Liver (tissue), 9 donors: ENCODE measurements around the gene ZNF697. TPM values are rescaled to one million over a fixed set of nuclear protein-coding genes. Genes with fewer than 3 reads are reported as not detected.
"Not testable (repeated sequence)": the region's sequence is repeated elsewhere in the genome, so short reads cannot be mapped to it uniquely, and the experiment has no call there.

Experiments used
- DNase-seq: peaks from one replicate; pipeline ENCODE4 v3.0.0-alpha.2; 2017; ENCODE audit warnings: low spot score
- H3K27ac ChIP-seq, 2 donors: one replicate each; pipeline ENCODE4 v1.7.0; 2013; ENCODE audit warnings: inconsistent platforms in 2 of 2, low read length in 2 of 2, control low read depth in 1 of 2, low read depth in 1 of 2, mild to moderate bottlenecking in 1 of 2
- H3K27me3 ChIP-seq, 4 donors: one replicate each; pipeline versions ENCODE4 v1.6.1 to v1.7.0; 2013; ENCODE audit warnings: low read length in 3 of 4, inconsistent platforms in 1 of 4, mild to moderate bottlenecking in 1 of 4, moderate library complexity in 1 of 4; ENCODE audit not compliant: control insufficient read depth in 4 of 4, insufficient read depth in 4 of 4
- H3K36me3 ChIP-seq, 4 donors: one replicate each; pipeline versions ENCODE4 v1.6.1 to v1.7.0; 2013; ENCODE audit warnings: low read length in 3 of 4, mild to moderate bottlenecking in 3 of 4, low read depth in 1 of 4, moderate library complexity in 1 of 4; ENCODE audit not compliant: control insufficient read depth in 4 of 4, insufficient read depth in 3 of 4
- H3K4me1 ChIP-seq, 4 donors: one replicate each; pipeline versions ENCODE4 v1.6.1 to v1.7.0; 2013; ENCODE audit warnings: low read length in 3 of 4, mild to moderate bottlenecking in 3 of 4, moderate library complexity in 1 of 4; ENCODE audit not compliant: control insufficient read depth in 4 of 4, insufficient read depth in 4 of 4
- H3K4me3 ChIP-seq, 3 donors: one replicate each; pipeline versions ENCODE4 v1.6.1 to v1.7.0; 2013; ENCODE audit warnings: low read length in 3 of 3, control low read depth in 1 of 3, low read depth in 1 of 3, mild to moderate bottlenecking in 1 of 3
- H3K9ac ChIP-seq, 2 donors: one replicate each; pipeline ENCODE4 v1.7.0; 2013; ENCODE audit warnings: low read length in 2 of 2, mild to moderate bottlenecking in 2 of 2, moderate library complexity in 2 of 2, control low read depth in 1 of 2, low read depth in 1 of 2
- H3K9me3 ChIP-seq, 4 donors: one replicate each; pipeline versions ENCODE4 v1.6.1 to v1.7.0; 2013; ENCODE audit warnings: low read length in 3 of 4; ENCODE audit not compliant: control insufficient read depth in 4 of 4
- ATF3 ChIP-seq: IDR thresholded peaks from 2 replicates; pipeline ENCODE4 v1.6.1; 2016; ENCODE audit warnings: antibody characterized with exemption
- EGR1 ChIP-seq, 2 donors: IDR thresholded peaks; 2 replicates each; pipeline ENCODE4 v1.6.1; 2016 to 2018; ENCODE audit warnings: antibody characterized with exemption in 2 of 2, low read depth in 2 of 2
- FOXA1 ChIP-seq: IDR thresholded peaks from 2 replicates; pipeline ENCODE4 v1.6.1; 2016; ENCODE audit warnings: antibody characterized with exemption
- FOXA2 ChIP-seq: IDR thresholded peaks from 2 replicates; pipeline ENCODE4 v1.6.1; 2016; ENCODE audit warnings: antibody characterized with exemption
- GABPA ChIP-seq, 2 donors: IDR thresholded peaks in 1 of 2; conservative IDR thresholded peaks in 1 of 2; 2 replicates each; pipeline ENCODE4 v1.6.1; 2016; ENCODE audit warnings: antibody characterized with exemption in 2 of 2, mild to moderate bottlenecking in 1 of 2, moderate library complexity in 1 of 2
- HNF4A ChIP-seq, 2 donors: conservative IDR thresholded peaks; 2 replicates each; pipeline ENCODE4 v1.6.1; 2016; ENCODE audit warnings: antibody characterized with exemption in 2 of 2, mild to moderate bottlenecking in 2 of 2
- HNF4G ChIP-seq: IDR thresholded peaks from 2 replicates; pipeline ENCODE4 v1.6.1; 2016; ENCODE audit warnings: antibody characterized with exemption
- JUND ChIP-seq, 2 donors: IDR thresholded peaks; 2 replicates each; pipeline ENCODE4 v1.6.1; 2016; ENCODE audit warnings: antibody characterized with exemption in 2 of 2
- MAX ChIP-seq: IDR thresholded peaks from 2 replicates; pipeline ENCODE4 v1.6.1; 2016; ENCODE audit warnings: antibody characterized with exemption
- NR2F2 ChIP-seq: IDR thresholded peaks from 2 replicates; pipeline ENCODE4 v1.6.1; 2016; ENCODE audit warnings: antibody characterized with exemption
- RAD21 ChIP-seq, 2 donors: IDR thresholded peaks; 2 replicates each; pipeline ENCODE4 v1.6.1; 2016; ENCODE audit warnings: antibody characterized with exemption in 2 of 2, mild to moderate bottlenecking in 2 of 2
- REST ChIP-seq: IDR thresholded peaks from 2 replicates; pipeline ENCODE4 v1.6.1; 2016; ENCODE audit warnings: antibody characterized with exemption, mild to moderate bottlenecking
- RXRA ChIP-seq, 2 donors: IDR thresholded peaks; 2 replicates each; pipeline ENCODE4 v1.6.1; 2017 to 2018; ENCODE audit warnings: antibody characterized with exemption in 2 of 2, mild to moderate bottlenecking in 1 of 2
- SP1 ChIP-seq: IDR thresholded peaks from 2 replicates; pipeline ENCODE4 v1.6.1; 2018; ENCODE audit warnings: antibody characterized with exemption, mild to moderate bottlenecking
- TAF1 ChIP-seq: conservative IDR thresholded peaks from 2 replicates; pipeline ENCODE4 v1.6.1; 2016; ENCODE audit warnings: antibody characterized with exemption, mild to moderate bottlenecking
- ZBTB33 ChIP-seq: IDR thresholded peaks from 2 replicates; pipeline ENCODE4 v1.6.1; 2016; ENCODE audit warnings: antibody characterized with exemption
- WGBS: extraction: QIAGEN DNeasy Blood & Tissue Kit; methylation state at CpG from one replicate; pipeline ENCODE4 v1.1.7; 2013; 5-methylcytosine and 5-hydroxymethylcytosine counted together
- polyA plus RNA-seq, 2 donors: library from polyadenylated mRNA; stranded (reverse) in 1 of 2; unstranded in 1 of 2; fragments of 200-250 nt in 1 of 2; fragments of >200 nt in 1 of 2; fragmentation: Nextera tagmentation in 1 of 2; extraction: Ambion mirVana in 1 of 2; gene quantifications; one replicate each; pipeline versions ENCODE4 v1.2.1 to v1.2.3, GENCODE V29; 2013 to 2015
- total RNA-seq, 2 donors: library from RNA; depleted of rRNA; stranded (reverse); fragments of >200 nt; gene quantifications; one replicate each; pipeline ENCODE4 v1.2.3, GENCODE V29; 2014
- donor health status: healthy.
- donor health status: healthy.
- donor health status: healthy.
- donor health status: healthy.
- donor health status: healthy.

ZNF697 gene
- total and polyA plus RNA-seq, 4 donors, result 0.89 to 4.5 (median 3.2) TPM

- 81% methylated on average over 3 of the region's 3 CpGs for WGBS
- Histone ChIP-seq H3K9ac (no peak overlapping the region), H3K4me3 (no peak overlapping the region), H3K27ac (no peak overlapping the region), H3K27me3 (no peaks in the 10 kb centered on the region), H3K9me3 (peaks cover 0 to 6% (median 3%) of the 10 kb centered on the region in 4 donors), H3K36me3 (no peaks in the 10 kb centered on the region), H3K4me1 (no peaks in the 10 kb centered on the region)
- TF ChIP-seq JUND (IDR thresholded peaks at IDR 0.05) (no peak), TAF1 (no peak), FOXA2 (no peak), EGR1 (IDR thresholded peaks at IDR 0.05; ENCODE audit: low read depth in 2 of 2) (no peak), HNF4A (conservative IDR thresholded peaks at IDR 0.05) (no peak), RAD21 (IDR thresholded peaks at IDR 0.05) (no peak), ZBTB33 (no peak), HNF4G (no peak), REST (no peak), GABPA (IDR thresholded peaks at IDR 0.05 in 1 of 2, conservative IDR thresholded peaks at IDR 0.05 in 1 of 2) (no peak), FOXA1 (no peak)
- DNase-seq, result no peak
Measured at GRCh38 chr1:119697598-119697997, 49.5 kb upstream of the ZNF697 start.

- H3K4me1 ChIP-seq, H3K9ac ChIP-seq, H3K27ac ChIP-seq, H3K36me3 ChIP-seq, DNase-seq, H3K27me3 ChIP-seq, H3K4me3 ChIP-seq, H3K9me3 ChIP-seq: not testable (repeated sequence)
- 85% methylated on average over 4 of the region's 4 CpGs for WGBS
Measured at GRCh38 chr1:119696863-119697262, 48.8 kb upstream of the ZNF697 start.

GRCh38 chr1:119689511-119689910 lies 41.4 kb upstream of the ZNF697 start:
- DNase-seq, result no peak
- Histone ChIP-seq H3K27me3 (no peaks in the 10 kb centered on the region), H3K9me3 (no peaks in the 10 kb centered on the region), H3K4me3 (no peak overlapping the region), H3K36me3 (no peaks in the 10 kb centered on the region), H3K4me1 (no peaks in the 10 kb centered on the region), H3K9ac (no peak overlapping the region), H3K27ac (no peak overlapping the region)
- TF ChIP-seq FOXA2, result no peak
- TF ChIP-seq FOXA1, result no peak
- no peak for TF ChIP-seq REST
- no peak for TF ChIP-seq RAD21 (IDR thresholded peaks at IDR 0.05)
- no peak for TF ChIP-seq JUND (IDR thresholded peaks at IDR 0.05)
- TF ChIP-seq GABPA (IDR thresholded peaks at IDR 0.05 in 1 of 2, conservative IDR thresholded peaks at IDR 0.05 in 1 of 2), result no peak
- TF ChIP-seq HNF4G, result no peak
- no peak for TF ChIP-seq ZBTB33
- no peak for TF ChIP-seq RXRA (IDR thresholded peaks at IDR 0.05)
- no peak for TF ChIP-seq SP1
- no peak for TF ChIP-seq ATF3
- no peak for TF ChIP-seq HNF4A (conservative IDR thresholded peaks at IDR 0.05)
- no peak for TF ChIP-seq NR2F2
- TF ChIP-seq MAX, result no peak
- no peak for TF ChIP-seq TAF1
